Activated CD4-positive, alpha-beta T cell treated with anti-CD3 and anti-CD28 coated beads for 1 hour (primary cell): Measurements from ENCODE around the gene SSUH2.
"Not testable (repeated sequence)": the region's sequence is repeated elsewhere in the genome, so short reads cannot be mapped to it uniquely, and the experiment has no call there.

ENCODE experiments used
- DNase-seq: peaks from one replicate; pipeline ENCODE4 v3.0.0-alpha.2; 2020

Gene SSUH2

DNA sequence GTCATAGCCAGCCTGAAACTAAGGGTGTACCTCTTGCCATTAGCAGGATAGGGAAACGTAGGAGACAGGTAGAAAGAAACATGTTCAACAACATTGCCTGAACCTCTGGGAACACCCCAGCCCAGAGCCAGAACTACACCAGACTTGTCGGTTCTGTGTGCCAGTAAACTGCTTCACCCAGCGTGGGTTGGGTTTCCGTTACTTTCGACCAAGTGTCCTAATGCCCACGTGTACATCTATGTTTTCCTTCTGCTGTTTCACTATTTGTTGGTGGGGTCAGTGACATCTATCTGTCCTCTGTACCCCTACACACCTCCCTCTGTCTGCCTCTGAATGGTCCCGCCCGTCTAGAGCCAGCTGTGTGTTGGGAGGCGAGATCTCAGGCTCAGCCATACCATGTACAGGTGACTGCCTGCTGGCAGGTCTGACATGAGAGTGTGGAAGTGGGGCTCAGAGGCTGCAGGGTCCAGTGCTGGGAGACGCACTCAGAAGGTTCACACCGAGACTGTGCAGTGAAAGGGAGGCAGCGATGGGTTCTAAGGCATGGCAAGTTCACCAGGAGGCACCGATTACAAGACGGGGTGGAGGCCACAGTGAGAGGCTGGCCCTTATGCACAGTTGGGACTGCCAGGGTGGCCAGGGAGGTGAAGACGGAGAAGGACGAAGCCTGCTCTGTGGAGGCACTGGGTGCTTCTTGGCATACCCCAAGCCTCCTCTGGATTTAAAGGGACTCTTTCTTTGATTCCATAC lies 36.4 kb downstream of the SSUH2 start:
- DNase-seq, result no peak

DNA sequence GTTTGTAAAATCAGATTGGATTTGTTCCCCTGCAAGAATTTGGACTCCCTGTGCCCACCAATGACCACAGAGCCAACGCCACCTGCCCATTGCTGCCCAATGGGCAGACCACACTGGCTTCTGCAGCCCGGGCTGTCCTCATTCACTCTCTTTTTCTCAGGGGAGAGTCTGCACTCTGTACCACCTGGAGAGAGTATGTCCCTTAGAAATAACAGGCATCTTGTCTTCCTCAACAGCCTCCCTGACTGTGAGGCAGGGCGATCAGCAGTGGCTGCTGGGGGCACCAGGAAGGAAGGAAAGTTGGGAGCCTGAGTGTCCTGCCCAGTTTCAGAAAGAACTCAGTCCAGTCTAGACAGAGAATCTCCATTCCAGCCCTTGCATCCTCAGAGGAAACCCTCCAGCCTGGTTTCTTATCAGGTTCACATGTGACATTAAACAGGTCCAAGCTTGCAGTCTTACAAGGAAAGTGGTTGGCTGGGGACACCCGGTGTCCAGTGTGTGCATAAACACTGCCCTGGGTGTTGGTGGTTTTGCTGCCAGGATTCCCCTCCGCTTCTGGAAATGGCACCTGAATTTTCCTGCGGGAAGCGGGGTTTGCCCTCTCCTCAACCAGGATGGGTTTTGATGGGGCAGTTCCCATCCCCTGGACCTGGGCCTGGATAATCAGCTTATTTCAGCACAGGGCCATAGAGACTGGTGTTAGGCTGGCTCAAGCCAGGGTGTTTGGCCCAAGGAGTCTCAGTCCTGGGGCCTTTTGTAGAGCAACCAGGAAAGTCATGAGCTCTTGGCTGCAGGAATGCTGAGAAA lies 37.2 kb downstream of the SSUH2 start:
- no peak for DNase-seq

DNA sequence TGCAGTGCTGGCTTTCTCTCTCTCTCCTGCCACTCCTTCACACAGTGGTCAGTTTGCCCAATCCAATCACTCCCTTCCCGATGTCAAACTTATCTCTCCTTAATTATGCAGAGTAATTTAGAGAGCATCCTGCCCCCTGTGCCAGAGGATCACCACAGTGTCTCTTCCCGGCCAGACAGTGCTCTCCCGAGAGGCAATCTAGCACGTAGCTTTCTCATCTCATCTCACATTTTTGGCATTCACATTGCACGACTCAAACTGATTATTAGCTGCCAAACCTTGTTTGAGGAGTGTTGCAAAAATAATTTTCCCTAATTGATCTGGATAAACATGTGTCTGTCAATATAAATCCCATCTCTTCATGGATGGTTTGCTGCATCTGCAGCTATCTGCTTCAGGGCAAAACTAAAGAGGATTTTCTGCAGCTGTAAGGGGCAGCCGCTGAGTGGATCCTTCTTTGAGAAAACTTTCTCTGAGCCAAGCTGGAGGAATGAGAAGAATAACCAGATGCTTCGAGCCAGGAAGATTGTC lies 37.8 kb downstream of the SSUH2 start:
- DNase-seq, result no peak

DNA sequence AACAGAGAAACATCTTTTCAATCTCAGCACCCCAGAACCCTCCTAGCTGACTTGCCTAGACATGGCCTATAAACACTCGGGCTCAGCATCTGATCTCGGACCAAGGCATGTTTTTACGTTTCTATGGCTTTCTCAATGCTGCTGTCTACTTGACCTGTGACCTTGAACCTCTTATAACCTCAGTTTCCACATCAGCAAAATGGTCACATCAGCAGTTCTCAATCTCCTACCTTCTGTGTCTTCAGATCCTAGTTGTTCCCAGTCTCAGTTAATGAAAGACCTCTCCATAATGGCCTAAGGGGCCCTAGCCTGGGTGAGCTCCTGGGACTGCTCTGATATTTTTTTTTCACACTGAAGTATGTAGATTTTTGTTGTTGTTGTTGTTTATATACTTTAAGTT lies 39.6 kb downstream of the SSUH2 start:
- no peak for DNase-seq

DNA sequence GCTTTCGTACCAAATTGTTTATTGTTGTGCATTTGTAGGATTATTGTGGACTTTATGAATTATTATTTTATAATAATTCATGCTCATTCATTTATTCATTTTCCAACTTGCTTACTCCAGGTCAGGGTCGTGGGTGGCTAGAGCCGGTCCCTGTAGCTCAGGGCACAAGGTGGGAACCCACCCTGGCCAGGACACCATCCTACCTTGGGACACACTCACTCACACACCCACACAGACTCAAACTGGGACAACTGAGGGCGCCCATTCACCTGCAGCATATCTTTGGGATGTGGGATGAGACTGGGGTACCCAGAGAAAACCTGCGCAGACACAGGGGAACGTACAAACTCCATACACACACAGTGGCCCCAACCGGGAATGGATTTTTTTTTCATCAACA lies 40.6 kb downstream of the SSUH2 start:
- no peak for DNase-seq

DNA sequence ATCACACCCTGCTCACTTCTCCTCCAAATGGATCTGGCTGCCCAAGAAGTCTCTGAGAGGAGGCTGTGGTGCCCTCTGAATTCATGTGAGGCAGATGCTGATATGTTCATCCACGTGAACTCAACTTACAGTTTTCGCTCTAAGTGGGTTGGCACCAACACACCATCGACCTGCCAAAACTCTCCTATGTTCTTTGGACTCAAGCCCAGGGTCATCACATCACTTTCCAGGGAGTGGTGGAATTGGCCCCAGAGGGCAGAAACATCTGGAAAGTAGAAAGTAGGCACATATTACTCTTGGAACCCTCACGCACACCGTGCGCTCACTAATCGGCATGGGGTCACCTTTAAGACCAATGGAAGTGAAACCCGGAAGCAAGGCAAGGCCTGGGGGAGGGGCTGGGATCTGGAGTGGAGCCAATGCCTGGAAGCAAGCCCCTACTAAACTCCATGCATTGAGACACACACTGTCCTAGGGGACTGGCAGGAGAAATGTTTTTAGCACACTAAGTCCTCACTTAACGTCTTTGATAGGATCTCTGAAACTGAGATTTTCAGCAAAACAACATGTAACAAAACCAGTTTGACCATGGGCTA lies 41.4 kb downstream of the SSUH2 start:
- no peak for DNase-seq

DNA sequence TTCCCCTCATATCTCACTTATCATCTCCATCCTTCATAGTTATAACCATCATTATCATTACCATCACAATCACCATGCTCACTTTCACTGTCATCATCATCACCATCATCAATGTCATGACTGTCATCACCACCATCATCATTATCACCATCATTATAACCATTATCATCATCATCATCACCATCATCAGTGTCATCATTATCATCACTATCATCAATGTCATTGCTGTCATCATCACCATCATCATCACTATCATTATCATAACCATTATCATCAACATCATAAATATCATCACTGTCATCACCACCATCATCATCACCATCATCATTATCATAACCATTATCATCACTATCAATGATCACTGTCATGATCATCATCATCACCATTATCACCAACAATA lies 44.1 kb downstream of the SSUH2 start:
- DNase-seq, result no peak

DNA sequence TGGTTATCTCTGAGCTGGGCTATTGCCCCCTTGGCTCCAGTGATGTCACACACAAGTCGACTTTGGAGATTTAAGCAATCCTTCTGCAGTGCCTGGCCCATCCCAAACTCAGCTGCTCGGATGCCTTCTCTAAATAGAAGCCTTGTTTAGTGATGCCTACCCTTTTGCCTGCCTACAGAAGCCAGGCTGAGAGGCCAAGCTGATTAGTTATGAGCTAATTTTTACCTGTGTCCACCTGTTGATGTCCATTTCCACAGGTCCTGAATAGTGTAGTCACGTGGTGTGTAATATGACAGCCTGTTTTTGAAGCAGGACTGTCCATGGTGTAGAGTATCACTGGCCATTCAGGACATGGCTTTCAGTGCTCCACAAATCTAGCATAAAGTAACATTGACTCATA lies 45.5 kb downstream of the SSUH2 start:
- no peak for DNase-seq

DNA sequence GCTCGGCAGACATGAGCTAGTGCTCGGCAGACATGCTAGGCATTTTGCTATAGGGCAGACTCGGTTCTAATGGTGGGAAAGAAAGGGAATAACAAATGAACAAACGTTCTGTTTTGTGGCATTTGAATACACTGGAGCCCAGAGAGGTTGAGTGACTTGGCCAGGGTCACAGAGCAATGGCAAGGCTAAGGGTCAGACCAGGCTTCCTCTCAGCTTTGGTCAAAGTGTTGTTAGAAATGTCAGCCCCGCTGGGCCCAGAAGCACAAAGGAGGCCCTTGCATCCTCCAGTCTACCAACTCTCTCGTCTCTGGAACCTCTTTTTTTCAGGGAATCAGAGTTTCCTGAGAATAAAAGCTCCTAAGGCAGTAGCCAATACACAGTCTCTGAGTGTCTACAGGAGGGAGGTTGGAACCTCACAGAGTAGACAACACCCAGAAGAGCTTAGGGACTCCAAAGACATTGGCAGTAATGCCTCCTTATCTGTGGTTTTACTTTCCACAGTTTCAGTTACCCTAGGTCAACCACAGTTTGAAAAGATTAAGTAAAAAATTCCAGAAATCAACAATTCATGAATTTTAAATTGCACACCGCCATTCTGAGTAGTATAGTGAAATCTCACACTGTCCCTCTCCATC lies 47.3 kb downstream of the SSUH2 start:
- no peak for DNase-seq

DNA sequence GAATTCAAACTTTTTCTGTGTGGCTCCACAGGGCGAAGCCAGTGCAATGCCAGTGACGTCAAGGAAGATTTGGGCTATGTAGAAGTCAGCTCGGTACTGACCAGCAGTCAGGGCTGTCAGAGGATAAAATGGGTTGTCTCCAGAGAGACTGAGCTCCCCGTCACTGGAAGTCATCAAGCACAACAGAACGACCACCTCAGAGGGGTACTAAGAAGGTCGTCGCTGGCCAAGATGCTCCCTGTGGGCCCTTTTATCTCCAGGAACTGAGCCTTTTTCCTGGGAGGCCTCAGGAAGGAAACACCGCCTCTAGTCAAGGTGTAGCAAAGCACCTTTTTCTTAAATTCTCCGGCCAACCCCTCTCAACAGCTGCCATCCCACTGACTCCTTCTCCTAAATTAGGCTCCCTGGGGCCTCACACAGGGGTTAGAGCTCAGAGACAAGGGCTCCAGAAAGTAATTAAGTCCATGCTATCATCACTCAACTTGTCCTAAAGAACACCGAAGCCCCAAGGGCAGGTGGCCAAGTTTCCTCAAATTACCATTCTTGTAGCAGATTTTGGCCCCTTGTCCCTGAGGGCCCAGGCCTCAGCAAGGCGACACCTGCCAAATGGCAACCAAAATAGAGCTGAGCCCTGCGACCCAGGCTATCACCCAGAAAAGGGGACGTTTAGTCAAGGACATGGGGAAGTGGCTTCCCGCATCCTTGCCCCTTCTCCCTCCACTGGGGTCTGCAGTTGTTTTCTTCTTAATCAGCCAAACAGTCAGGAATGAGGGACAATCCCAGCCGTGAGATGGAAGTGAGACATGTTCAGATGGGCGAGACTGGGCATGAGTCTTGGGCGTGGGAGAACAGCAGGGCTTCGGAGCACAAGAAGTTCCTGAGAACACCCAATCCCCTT lies 48.0 kb downstream of the SSUH2 start:
- no peak for DNase-seq

DNA sequence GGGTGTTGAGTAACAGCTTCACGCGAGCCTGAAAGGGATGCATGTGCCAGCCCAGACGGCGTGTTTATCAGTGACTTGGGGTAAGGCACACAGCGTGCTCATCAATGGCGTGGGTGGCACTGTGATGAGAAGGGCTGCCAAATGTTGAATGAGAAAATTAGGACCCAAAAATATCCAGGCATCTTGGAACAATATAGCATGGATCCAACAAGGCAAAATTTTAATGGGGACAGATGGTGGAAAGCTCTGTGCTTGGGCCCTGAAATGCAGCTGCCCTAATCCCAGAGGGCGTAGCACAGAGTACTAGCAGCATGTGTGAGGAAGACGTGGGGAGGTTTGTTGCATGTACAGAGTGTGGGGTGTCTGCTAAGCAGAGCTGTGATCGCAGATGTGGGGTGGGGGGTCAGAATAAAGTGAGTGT lies 48.9 kb downstream of the SSUH2 start:
- DNase-seq, result no peak

DNA sequence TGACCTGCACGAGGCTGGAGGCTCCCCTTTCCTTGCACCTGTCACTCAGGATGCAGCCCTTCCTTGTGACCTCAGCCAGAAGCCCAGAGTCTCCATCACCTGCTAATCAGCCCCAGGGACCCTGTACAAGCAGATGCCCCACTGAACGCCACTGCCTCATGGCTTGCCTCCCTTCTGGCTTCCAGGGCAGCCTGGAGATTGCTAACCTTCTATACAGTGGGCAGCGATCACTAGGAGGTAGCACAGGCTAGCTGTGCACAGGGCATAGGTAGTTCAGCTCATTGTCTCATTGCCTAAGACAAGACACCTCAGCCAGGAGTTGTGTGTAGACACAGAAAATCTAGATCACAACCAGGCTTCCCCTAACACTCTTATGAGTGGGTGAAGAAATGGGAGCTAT lies 49.3 kb downstream of the SSUH2 start:
- no peak for DNase-seq

DNA sequence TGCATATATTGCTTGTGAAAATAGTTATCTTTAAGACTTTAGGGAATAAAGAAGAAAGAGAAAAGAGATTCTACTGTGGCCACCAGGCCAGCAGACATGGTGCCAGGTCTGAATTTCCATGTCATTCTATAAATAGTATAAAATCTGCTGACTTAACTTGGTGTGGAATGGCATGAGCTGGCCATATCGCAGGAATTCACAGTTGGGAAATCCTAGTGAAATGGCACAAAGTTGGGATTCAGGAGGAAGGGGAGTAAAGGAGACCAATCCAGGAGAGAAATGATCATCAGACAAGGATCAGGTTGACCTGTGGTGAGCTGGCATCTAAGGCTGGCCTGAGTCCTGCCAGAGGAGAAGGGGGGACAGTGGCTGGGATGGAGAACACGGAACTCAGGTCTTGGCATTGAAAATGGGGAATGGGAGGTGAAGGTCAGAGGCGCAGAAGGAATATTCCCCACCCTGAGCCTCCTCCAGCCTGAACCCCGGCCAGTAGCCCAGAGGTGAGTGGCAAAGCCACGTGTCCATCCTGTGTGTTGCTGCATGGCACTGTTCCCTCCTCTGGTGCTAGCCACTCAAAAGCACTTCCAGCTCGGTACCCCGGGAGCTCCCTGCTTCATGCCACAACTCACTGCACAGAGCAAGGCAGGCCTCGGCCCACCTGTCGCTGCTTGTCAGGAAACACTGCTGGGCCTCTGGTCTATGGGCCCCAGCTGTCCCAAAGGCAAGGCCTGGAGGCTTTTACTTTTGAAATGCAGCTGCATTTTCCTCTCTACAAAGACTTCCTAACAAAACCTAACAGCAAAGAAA lies 51.4 kb downstream of the SSUH2 start:
- no peak for DNase-seq

DNA sequence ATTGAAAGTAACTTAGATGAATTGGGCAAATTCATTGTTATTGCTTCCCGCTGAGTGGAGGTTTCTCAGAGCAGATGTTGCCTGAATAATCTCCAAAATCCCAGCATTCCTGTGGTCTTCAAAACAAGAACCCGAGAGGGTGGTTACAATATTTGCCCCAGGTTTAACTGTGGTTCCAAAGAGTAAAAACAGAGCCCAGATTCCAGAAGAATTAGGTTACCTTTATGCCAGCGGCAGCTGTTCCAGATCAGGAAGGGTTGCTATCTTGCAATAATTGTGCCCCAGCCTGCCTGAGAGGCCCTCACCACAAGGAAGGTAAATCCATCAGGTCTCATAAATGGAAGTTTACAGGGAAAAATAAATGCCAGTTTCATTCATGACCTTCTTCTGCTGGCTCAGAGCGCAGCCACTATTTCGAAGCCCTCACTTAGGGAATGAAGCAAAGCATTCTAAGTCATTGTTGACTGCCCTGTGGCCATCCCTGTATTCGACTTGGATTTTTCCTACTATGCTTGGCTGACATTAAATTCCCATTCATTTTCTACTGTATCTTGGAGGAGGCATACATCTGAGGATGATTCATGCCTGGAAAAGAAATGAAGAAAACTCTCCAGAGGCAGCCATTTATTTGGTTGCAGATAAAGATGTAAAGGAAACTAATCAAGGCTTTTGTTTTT lies 54.6 kb downstream of the SSUH2 start:
- no peak for DNase-seq

DNA sequence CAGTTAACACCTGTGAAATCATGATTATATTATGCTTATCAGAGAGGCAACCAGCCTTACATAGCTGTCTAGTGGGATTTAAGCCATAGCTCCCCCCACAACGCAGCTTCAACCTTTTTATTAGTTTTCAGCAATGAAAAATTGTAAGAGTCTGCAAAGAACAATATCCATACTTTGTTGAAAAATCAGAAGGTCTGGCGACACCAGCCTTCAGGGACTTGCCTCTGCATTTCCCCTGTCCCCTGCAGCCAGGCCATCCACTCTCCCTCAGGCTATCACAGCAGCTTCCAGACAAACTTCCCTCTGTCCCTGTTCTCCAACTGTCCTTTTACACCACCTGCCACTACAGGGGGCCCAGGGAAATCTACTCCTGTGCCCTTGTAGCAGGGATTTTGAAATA lies 59.9 kb downstream of the SSUH2 start:
- DNase-seq, result no peak

DNA sequence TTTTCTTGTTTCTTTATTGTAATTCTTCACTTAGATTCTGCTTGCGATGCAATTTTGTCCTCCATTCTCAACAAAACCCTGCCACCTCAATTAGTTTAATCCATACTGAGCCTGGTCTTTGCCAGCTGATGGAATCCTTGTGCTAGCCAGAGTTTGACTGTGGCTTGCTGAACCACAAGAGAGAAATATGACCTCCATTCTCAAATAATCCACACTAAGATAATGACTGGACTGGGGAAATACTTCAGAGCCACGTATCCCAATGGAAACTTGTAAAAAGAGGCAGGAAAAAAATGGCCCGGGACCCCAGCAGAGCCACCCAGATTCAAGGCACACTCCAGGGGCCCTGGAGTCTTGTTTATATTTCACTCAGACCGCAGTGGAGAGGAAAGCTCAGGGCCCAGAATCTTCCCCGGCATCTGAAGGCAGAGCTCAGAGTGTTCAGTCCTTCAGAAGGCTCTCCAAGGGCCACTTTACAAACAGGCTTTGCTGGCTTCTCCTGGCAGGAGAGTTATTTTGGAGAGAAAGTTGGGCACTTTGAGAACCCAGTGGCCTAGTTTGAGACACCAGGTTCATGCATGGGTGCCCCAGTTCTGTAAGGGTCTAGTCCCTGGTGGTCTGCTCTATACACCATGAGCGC lies 62.7 kb downstream of the SSUH2 start:
- no peak for DNase-seq

DNA sequence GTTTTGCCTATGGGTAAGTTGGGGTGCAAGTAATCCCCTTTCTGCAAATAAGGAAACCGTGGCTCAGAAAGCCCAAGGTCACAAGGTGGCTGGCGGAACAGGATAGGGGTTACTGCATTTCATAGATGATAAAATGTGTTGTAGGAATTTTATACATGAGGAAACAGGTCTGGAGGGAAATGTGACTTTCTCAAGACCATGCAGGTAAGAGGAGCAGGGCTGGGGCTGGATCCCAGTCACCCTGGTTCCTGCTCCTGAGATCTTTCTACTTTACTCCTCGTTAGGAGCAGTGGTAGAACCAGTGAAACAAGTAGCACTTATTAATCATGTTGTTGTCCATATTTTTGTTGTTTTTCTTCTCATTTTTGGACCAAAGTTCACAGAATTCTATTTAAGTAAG lies 63.2 kb downstream of the SSUH2 start:
- no peak for DNase-seq

DNA sequence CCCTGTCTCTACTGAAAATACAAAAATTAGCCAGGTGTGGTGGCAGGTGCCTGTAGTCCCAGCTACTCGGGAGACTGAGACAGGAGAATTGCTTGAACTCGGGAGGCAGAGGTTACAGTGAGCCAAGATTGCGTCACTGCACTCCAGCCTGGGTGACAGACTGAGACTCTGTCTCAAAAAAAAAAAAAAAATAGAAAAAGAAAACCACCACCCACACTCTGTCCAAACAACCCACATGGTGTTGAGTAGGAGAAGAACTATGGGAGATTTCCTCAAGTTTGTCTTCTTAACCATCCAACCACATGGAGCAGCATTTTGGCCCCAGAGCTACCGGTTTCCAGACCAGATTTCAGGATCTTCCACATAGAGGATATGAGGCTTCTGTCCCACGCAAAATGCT lies 64.2 kb downstream of the SSUH2 start:
- DNase-seq, result not testable (repeated sequence)

DNA sequence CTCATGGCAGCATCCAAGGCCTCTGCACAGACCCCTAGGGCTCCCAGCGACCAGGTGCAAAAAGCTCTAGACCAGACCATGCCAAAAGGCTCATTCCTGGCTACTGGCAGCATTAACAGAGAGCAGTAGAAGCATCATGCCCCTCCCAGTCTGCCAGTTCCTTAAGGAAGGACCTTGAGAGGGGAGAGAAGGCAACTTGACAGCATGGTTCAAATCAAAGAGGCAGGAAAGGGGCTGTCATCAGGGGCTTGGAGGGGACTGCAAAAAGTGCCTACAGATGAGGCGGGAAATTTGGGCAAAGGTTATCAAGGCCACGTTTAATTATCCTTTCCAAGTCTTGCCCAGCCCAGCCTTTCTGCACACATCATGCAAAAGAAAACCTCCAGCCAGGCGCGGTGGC lies 64.7 kb downstream of the SSUH2 start:
- DNase-seq, result no peak

DNA sequence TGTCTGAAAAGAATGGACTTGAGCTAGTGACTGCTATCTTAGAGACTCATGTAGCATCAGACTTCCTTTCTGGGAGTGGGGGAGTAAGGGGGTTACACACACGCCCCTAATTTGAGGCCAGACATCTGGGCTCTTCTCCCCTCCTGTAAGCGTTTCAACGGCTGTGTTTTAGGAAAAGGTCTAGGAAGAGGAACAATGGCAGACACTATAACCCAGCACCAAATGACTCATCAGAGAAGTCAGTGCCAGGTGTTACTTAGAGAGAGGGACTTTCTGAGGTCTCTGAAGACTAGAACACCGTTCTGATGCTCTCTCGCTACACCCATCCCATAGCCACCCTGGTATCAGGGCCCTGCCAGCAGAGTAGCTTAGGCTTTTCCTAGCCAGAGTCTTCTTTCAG lies 65.5 kb downstream of the SSUH2 start:
- no peak for DNase-seq
